Measurements from ENCODE around the gene AAK1.
"Not testable (repeated sequence)": the region's sequence is repeated elsewhere in the genome, so short reads cannot be mapped to it uniquely, and the experiment has no call there.

Gene AAK1

GRCh38 chr2:69566669-69567068 lies 76.9 kb downstream of the AAK1 start:
- DNase-seq, result no peak

- DNase-seq, result no peak
Measured at GRCh38 chr2:69565431-69565839, 78.1 kb downstream of the AAK1 start.

- DNase-seq, result no peak
Measured at GRCh38 chr2:69564604-69565003, 78.9 kb downstream of the AAK1 start.

GRCh38 chr2:69563021-69563420 lies 80.5 kb downstream of the AAK1 start:
- peak; percentile 11 for DNase-seq

DNA sequence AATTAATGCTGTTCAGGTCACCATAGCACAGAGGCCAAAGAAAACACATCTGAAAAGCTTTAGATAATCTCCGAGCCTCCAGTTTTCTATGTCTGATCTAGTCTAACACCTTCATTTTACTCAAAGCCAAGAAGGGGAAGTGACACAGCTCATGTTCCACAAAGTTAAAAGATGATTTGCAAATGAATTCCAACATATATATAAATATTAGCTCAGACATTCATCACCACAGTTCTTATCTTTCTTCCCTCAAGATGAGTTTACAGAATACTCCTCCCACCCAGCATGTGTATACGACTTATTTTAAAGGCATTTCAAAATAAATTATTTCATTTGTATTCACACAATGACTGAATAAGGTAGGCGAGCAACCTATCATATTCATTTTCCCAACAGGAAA lies 82.4 kb downstream of the AAK1 start:
- no peak for DNase-seq

- no peak for DNase-seq
Measured at GRCh38 chr2:69560147-69560482, 83.4 kb downstream of the AAK1 start.

DNA sequence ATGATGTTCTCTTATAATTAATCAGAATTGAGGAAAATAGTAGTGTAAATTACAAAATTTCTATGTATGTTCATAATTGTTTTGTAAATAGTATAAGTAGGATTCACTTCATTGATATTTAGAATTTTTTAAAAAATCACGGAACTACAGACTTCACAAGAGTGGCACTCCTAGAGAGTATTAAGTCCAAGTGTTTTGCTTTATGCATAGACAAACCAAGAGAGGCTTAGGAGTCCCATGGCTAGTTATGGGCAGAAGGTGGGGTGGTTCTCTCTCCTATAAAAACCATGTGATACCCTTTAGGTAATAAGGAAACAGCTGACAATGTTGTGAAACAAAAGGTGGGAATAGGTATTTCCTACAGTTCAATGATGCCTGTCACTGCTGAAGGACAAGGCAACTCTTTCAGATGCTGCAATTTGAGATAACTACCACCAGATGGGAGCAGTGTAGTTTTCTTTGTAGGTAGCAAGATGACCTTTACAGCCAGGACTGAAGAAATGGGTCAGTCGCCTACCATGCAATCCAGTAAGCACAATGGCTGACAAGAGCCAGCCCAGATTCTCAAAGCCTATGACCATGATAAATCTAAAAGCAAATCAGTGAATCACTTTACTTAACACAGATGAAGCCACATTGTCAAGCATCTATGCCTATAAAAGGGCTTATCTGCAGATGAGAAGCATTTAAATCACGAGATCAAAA lies 83.9 kb downstream of the AAK1 start:
- peak; percentile 37 for DNase-seq

GRCh38 chr2:69556008-69556407 lies 87.5 kb downstream of the AAK1 start:
- no peak for DNase-seq

GRCh38 chr2:69554981-69555380 lies 88.6 kb downstream of the AAK1 start:
- DNase-seq, result no peak

- DNase-seq, result no peak
Measured at GRCh38 chr2:69554568-69554967, 89.0 kb downstream of the AAK1 start.

DNA sequence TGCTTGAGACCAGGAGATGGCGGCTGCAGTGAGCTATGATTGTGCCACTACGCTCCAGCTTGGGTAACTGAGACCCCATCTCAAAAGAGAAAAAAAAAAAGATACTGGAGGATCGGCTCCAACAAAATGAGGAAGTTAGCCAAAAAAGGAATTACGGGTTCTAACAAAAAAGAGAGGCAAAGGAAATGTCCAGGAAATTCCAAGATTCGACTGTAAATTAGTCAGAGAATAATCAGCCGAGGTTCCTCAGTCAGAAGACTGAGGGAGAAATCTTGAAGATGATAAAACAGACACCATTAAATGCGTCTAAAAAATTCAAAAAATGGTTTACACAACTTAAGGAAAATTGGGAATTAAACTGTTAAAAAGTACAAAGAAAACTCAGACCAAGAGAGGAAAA lies 89.5 kb downstream of the AAK1 start:
- DNase-seq, result no peak

DNA sequence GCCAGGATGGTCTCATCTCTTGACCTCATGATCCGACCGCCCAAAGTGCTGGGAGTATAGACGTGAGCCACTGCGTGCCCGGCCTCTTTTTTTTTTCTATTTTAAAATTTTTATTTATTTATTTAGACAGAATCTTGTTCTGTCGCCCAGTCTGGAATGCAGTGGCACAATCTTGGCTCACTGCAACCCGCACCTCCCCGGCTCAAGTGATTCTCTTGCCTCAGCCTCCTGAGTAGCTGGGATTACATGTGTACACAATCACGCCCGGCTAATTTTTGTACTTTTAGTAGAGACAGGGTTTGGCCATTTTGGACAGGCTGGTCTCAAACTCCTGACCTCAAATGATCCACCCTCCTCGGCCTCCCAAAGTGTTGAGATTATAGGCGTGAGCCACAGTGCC lies 93.0 kb downstream of the AAK1 start:
- not testable (repeated sequence) for DNase-seq

DNA sequence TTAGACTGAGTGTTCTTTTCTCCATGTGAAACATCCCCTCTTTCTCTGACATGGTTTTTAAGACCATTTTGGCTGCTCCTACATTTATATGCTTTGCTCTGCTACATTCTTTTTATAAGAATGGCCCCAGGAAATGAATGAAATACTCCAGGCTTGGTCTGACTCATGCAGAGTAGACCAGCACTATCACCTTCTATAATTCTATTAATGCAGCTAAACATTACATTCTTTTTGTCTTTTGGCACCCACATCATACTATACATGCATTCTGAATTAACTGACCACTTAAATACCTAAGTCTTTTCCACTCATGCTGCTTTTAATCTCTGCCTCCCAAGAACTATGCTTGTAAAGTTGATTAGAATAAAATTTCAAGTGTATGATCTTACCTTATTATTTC lies 94.1 kb downstream of the AAK1 start:
- DNase-seq, result no peak

DNA sequence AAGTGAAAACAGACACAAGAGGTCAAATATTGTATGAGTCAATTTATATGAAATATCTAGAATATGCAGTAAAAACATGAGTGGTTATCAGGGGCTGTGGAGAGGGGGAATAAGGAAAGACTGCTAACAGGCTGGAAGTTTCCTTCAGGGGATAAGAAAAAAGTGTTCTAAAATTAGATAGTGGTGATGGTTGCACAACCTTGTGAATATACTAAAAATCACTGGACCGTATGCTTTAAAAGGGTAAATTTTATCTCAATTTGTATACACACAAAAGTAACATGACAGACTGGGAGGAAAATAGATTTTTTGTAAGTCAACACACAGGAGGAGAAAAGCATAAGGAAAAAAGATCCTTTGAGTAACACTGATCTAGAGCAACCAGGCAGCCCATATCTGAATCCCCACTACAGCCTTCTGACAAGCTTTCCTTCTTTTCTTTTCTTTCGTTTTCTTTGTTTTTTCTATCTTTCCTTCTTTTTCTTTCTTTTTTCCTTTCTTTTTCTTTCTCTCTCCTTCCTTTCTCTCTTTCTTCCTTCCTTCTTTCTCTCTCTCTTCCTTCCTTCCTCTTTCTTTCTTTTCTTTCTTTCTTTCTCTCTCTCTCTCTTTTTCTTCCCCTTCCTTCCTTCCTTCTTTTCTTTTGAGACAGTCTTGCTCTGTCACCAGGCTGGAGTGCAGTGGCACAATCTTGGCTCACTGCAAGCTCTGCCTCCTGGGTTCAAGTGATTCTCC lies 95.4 kb downstream of the AAK1 start:
- no peak for DNase-seq

DNA sequence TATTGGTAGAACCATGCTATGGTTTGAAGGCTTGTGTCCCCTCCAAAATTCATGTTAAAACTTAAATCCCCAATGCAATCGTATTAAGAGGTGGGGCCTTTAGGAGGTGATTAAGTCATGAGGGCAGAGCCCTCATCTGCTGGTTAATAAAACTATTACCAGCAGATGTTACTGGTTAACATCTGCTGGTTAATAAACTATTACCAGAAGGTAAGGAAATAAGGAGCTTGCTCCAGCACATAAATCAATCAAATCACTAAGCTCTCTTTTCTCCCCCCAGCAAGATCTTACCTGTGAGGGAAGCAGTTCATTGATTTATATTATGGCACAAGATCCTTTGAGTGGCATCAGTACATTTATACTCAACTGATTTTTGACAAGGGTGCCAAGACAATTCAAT lies 96.9 kb downstream of the AAK1 start:
- DNase-seq, result no peak

GRCh38 chr2:69545477-69545932 lies 98.0 kb downstream of the AAK1 start:
- no peak for DNase-seq

DNA sequence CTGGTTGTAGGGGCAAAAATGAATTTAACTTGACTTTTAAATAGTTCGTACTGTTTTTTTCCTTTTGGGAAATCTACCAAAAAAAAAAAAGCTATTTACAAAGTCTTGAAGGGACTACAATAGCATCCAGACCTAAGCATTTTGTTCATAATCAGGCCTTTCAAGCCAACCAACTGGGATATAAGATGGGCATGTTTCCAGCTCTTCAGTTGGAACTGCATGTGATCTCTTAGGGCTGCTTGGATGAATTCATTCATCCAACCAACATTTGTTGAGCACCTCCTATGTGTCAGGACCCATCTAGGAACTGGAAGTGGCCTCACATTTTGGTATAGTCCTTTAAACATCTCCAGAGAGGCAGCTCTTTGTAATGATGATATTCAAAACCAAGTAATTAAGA lies 98.6 kb downstream of the AAK1 start:
- DNase-seq, result no peak

DNA sequence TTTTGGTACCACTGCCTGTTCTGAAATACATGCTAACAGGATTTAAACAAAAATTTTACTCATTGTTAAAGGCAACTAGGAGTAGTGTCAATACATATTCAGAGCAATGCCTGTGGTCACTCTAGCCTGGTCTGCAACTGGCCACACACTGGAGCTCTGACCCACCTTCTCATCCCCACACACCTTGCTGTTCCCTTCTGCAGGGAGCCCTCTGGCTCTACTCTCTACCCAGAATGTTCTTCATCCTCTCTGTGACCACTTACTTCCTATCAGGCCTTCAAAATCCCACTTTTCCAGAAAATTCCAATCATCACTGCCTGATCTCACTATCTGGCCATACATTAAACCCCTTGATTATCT lies 104.0 kb downstream of the AAK1 start:
- no peak for DNase-seq

GRCh38 chr2:69538872-69539548 lies 104.5 kb downstream of the AAK1 start:
- DNase-seq, result no peak

- no peak for DNase-seq
Measured at GRCh38 chr2:69538249-69538648, 105.3 kb downstream of the AAK1 start.

- DNase-seq, result no peak
Measured at GRCh38 chr2:69535817-69536241, 107.7 kb downstream of the AAK1 start.

DNA sequence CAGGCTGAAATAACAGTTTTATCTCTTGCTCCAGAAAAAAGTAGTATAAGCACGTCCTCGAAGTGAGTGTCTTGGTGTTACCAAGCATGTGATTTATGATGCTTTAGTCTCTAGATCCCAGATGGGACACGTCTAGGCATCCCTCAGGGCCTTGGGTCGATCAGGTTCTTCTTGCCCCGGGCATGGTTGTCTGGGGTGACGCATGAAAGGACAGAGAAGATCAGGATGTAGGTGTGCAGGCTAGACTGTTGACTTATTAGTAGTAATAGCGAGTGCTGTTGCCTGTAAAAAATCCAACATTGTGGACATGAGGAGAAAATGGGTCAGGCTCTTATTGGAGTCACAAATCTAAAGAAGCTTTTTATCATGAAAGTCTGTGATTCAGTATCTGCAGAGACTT lies 112.4 kb downstream of the AAK1 start:
- DNase-seq, result no peak

DNA sequence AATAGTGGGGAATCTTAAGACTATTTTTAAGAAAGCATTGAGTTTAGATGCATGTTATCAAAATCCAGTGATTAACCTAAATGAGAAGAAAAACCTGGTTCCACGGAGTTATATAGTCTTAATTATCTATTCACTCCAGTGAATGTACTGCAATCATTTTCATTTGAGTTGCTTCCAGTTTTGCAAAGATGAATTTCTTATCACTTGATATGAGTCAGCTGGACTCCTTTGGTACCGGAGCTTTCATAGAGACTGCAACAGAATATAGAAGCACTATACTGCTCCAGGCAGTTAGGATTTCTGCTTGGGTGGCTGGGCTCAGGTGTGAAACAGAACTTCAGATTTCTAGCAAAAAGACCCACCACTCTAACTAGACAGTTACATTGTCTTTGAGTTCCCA lies 114.1 kb downstream of the AAK1 start:
- no peak for DNase-seq

GRCh38 chr2:69525261-69525660 lies 118.3 kb downstream of the AAK1 start:
- DNase-seq, result no peak

Measured in NCI-H2029 treated with DMSO at 0.1 percent for 48 hours (cell line).